Adrenal gland (tissue), 12 donors: ENCODE measurements around the gene TIMM23. TPM values are rescaled to one million over a fixed set of nuclear protein-coding genes. Genes with fewer than 3 reads are reported as not detected.
A peak's percentile ranks its signal among the peaks of the same experiment; 100 is the strongest.

Source experiments
- DNase-seq, 7 donors: peaks; one replicate each; pipeline ENCODE4 v3.0.0-alpha.2; 2019 to 2020
- H3K27ac ChIP-seq, 5 donors: fragments of 200-600 bp; sonication (generic) in 4 of 5; 1 replicate in 3 of 5; 2 replicates in 2 of 5; pipeline versions ENCODE4 v1.5.1 to v1.8.0; 2016 to 2020; ENCODE audit warnings: mild to moderate bottlenecking in 1 of 5
- H3K27me3 ChIP-seq: fragments of 200-600 bp; 2 replicates; pipeline ENCODE4 v1.8.0; 2021
- H3K36me3 ChIP-seq, 2 donors: fragments of 200-600 bp; replicated peaks in 1 of 2; 1 replicate in 1 of 2; 2 replicates in 1 of 2; pipeline versions ENCODE4 v1.5.1 to v1.8.0; 2018 to 2022
- H3K4me1 ChIP-seq, 2 donors: fragments of 200-600 bp; replicated peaks in 1 of 2; 1 replicate in 1 of 2; 2 replicates in 1 of 2; pipeline versions ENCODE4 v1.5.1 to v1.8.0; 2018 to 2021
- H3K4me3 ChIP-seq, 4 donors: fragments of 200-600 bp; sonication (generic) in 3 of 4; one replicate each; pipeline ENCODE4 v1.5.1; 2016 to 2018
- H3K9me3 ChIP-seq, 3 donors: fragments of 200-600 bp; sonication (generic) in 1 of 3; replicated peaks in 1 of 3; 1 replicate in 2 of 3; 2 replicates in 1 of 3; pipeline versions ENCODE4 v1.5.1 to v1.8.0; 2016 to 2021
- CTCF ChIP-seq, 6 experiments: fragments of 450-650 bp in 4 of 6; fragments of 200-600 bp in 2 of 6; sonication (generic) in 1 of 6; IDR thresholded peaks; 1 replicate in 5 of 6; 2 replicates in 1 of 6; pipeline versions ENCODE4 v1.5.1 to v1.8.0; 2016 to 2021; ENCODE audit warnings: antibody characterized with exemption in 6 of 6, mild to moderate bottlenecking in 2 of 6, moderate library complexity in 1 of 6
- POLR2A ChIP-seq, 2 donors: fragments of 450-650 bp; IDR thresholded peaks; one replicate each; pipeline ENCODE4 v1.6.1; 2017; ENCODE audit warnings: antibody characterized with exemption in 2 of 2, mild to moderate bottlenecking in 2 of 2, moderate library complexity in 1 of 2
- WGBS, 4 donors: extraction: QIAGEN DNeasy Blood & Tissue Kit in 2 of 4; methylation state at CpG; one replicate each; pipeline versions ENCODE4 v1.1.5 to v1.1.7; 2013 to 2017; 5-methylcytosine and 5-hydroxymethylcytosine counted together
- intact Hi-C, 2 donors: fragments of 100-400 bp; cut with DNase I; formaldehyde crosslinking; loops; one replicate each; pipeline versions ENCODE4 v1.14.1 to v1.15.0; 2022 to 2023
- polyA plus RNA-seq, 3 donors: library from polyadenylated mRNA; stranded (reverse); fragments of 200-250 nt in 2 of 3; fragments of 350-450 nt in 1 of 3; fragmentation: Illumina TruSeq in 1 of 3; extraction: RNeasy Lipid Tissue Mini Kit (QIAGEN cat#74804) in 1 of 3; gene quantifications; one replicate each; pipeline ENCODE4 v1.2.3, GENCODE V29; 2013 to 2014
- total RNA-seq, 9 donors: library from RNA; depleted of rRNA in 4 of 9; stranded (reverse); fragments of >200 nt in 4 of 9; fragments of 120-200 nt in 1 of 9; fragmentation: NEBNext Ultra II Directional in 1 of 9; extraction: Animal tissue kit (Norgen Biotek cat#: 25700) in 1 of 9; gene quantifications; one replicate each; pipeline versions ENCODE4 v1.1.0 to v1.2.4, GENCODE V29; 2013 to 2023
- donor health status: healthy with polysubstance abuse.
- donor health status: Bipolar disorder and iron deficiency.
- donor health status: DM: yes; HTN: yes; CAD: no.
- donor health status: DM: no; HTN: no; CAD: no.
- donor health status: DM: no; HTN: no; CAD: no.
- donor health status: DM: yes; HTN: yes; CAD: no.

The TIMM23 gene
- total and polyA plus RNA-seq, 12 donors: 47.2 to 135 (median 67.4) TPM

- peak; percentile 65 to 76 (median 70) for TF ChIP-seq CTCF (IDR thresholded peaks at IDR 0.05)
- TF ChIP-seq POLR2A (IDR thresholded peaks at IDR 0.05): peak; percentile 54 to 91
- H3K36me3 ChIP-seq: no peaks in the 10 kb centered on the region
- DNase-seq: peak; percentile 97 to 99 (median 99)
- intact Hi-C loops: no loop called here
- WGBS, 4 donors: 0 to 1% (median 1%) methylated on average over 34 to 59 of the region's 59 CpGs
- peak within 1 kb of the TSS; percentile 77 to 96 (median 92) for H3K27ac ChIP-seq
- peaks cover 10 to 47% of the 10 kb centered on the region in 2 donors for H3K4me1 ChIP-seq
- no peaks in the 10 kb centered on the region for H3K27me3 ChIP-seq
- H3K9me3 ChIP-seq: no peaks in the 10 kb centered on the region
- peak within 1 kb of the TSS; percentile 45 to 96 (median 66) for H3K4me3 ChIP-seq
These were observed 58.0 kb downstream of the TIMM23 start, which contains the start of gene NCOA4 for GRCh38 chr10:46030091-46030937. Gene NCOA4, minus strand, starts transcription at chr10:46030623. Its CDS starts 13,943 bp downstream, at chr10:46016680.

- H3K27ac ChIP-seq: no peak overlapping the region
- intact Hi-C loops: no loop called here
- TF ChIP-seq POLR2A (IDR thresholded peaks at IDR 0.05) (no peak), CTCF (IDR thresholded peaks at IDR 0.05) (no peak)
- no peaks in the 10 kb centered on the region for H3K9me3 ChIP-seq
- no peaks in the 10 kb centered on the region for H3K36me3 ChIP-seq
- no peak for DNase-seq
- WGBS, 4 donors: 73 to 87% (median 80%) methylated on average over 5 to 6 of the region's 6 CpGs
- no peak overlapping the region for H3K4me3 ChIP-seq
- peaks cover 10 to 40% of the 10 kb centered on the region in 2 donors for H3K4me1 ChIP-seq
- no peaks in the 10 kb centered on the region for H3K27me3 ChIP-seq
These were observed 59.6 kb downstream of the TIMM23 start for GRCh38 chr10:46031648-46032532.

GRCh38 chr10:46033602-46034011 is 61.3 kb downstream of the TIMM23 start:
- no peak for DNase-seq
- intact Hi-C loops: no loop called here
- no peaks in the 10 kb centered on the region for H3K27me3 ChIP-seq
- no peaks in the 10 kb centered on the region for H3K9me3 ChIP-seq
- no peak overlapping the region for H3K4me3 ChIP-seq
- TF ChIP-seq POLR2A (IDR thresholded peaks at IDR 0.05) (no peak), CTCF (IDR thresholded peaks at IDR 0.05) (no peak)
- H3K36me3 ChIP-seq: no peaks in the 10 kb centered on the region
- H3K4me1 ChIP-seq: peaks cover 10 to 24% of the 10 kb centered on the region in 2 donors
- H3K27ac ChIP-seq: no peak overlapping the region
